ENCODE results near the gene MAGOH. TPM values are rescaled to one million over a fixed set of nuclear protein-coding genes. Genes with fewer than 3 reads are reported as not detected.

The MAGOH gene
- total and polyA plus RNA-seq, 4 donors = 16.4 to 32.5 (median 26.5) TPM

GRCh38 chr1:53275566-53275965, 37.2 kb upstream of the MAGOH start:
- Histone ChIP-seq H3K36me3 (ENCODE audit: control insufficient read depth in 4 of 4, insufficient read depth in 3 of 4, low read depth in 1 of 4, low read length in 3 of 4) (no peaks in the 10 kb centered on the region), H3K9me3 (ENCODE audit: control insufficient read depth in 4 of 4, low read length in 3 of 4) (no peaks in the 10 kb centered on the region), H3K27me3 (ENCODE audit: control insufficient read depth in 4 of 4, insufficient read depth in 4 of 4, low read length in 3 of 4) (no peaks in the 10 kb centered on the region), H3K27ac (ENCODE audit: low read depth in 1 of 2, low read length in 2 of 2) (no peak overlapping the region), H3K4me1 (ENCODE audit: control insufficient read depth in 4 of 4, insufficient read depth in 4 of 4, low read length in 3 of 4) (no peaks in the 10 kb centered on the region), H3K4me3 (ENCODE audit: low read depth in 1 of 3, low read length in 3 of 3) (no peak overlapping the region), H3K9ac (ENCODE audit: low read depth in 1 of 2, low read length in 2 of 2) (no peak overlapping the region)
- TF ChIP-seq, protein P1, sequence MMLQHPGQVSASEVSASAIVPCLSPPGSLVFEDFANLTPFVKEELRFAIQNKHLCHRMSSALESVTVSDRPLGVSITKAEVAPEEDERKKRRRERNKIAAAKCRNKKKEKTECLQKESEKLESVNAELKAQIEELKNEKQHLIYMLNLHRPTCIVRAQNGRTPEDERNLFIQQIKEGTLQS (IDR thresholded peaks at IDR 0.05) = no peak
- no peak for TF ChIP-seq GABPA (IDR thresholded peaks at IDR 0.05 in 1 of 2, conservative IDR thresholded peaks at IDR 0.05 in 1 of 2)
- TF ChIP-seq YY1 (IDR thresholded peaks at IDR 0.05) = no peak
- TF ChIP-seq, protein P2, sequence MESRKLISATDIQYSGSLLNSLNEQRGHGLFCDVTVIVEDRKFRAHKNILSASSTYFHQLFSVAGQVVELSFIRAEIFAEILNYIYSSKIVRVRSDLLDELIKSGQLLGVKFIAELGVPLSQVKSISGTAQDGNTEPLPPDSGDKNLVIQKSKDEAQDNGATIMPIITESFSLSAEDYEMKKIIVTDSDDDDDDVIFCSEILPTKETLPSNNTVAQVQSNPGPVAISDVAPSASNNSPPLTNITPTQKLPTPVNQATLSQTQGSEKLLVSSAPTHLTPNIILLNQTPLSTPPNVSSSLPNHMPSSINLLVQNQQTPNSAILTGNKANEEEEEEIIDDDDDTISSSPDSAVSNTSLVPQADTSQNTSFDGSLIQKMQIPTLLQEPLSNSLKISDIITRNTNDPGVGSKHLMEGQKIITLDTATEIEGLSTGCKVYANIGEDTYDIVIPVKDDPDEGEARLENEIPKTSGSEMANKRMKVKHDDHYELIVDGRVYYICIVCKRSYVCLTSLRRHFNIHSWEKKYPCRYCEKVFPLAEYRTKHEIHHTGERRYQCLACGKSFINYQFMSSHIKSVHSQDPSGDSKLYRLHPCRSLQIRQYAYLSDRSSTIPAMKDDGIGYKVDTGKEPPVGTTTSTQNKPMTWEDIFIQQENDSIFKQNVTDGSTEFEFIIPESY (IDR thresholded peaks at IDR 0.05) = no peak
- TF ChIP-seq RAD21 (IDR thresholded peaks at IDR 0.05) = no peak
- 85% methylated on average over 3 of the region's 3 CpGs for WGBS
- DNase-seq (ENCODE audit: low spot score) = no peak

DNA sequence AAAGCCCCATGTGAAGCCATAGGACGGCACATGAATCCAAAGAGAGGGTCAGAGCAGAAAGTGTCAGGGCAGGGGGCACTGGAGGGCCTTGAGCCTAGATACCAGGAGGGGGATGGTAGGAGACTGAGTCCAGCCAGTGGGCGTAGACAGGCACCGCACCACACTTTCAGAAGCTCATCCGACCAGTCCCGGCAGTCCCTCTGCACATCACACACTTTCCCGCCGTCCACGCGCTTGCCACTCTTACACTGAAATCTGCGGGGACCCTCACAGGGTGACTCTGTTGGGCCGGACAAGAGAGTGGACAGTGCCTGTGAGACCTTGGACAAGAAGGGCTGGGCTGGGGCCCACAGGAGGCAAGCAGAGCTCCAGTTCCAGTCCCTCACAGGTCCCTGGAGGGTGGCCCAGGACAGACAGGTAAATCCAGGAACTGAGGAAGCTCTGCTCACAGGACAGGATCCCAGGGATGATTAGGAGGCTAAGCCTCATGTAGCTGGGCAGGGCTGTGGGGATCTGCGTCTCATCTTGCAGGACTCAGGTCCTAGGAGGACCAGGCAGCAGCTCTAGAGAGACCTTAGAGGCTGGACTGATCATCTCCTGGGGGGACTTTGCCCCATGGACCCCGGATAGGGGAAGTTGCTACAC, 36.3 kb upstream of the MAGOH start:
- Histone ChIP-seq H3K36me3 (ENCODE audit: control insufficient read depth in 4 of 4, insufficient read depth in 3 of 4, low read depth in 1 of 4, low read length in 3 of 4) (no peaks in the 10 kb centered on the region), H3K27ac (ENCODE audit: low read depth in 1 of 2, low read length in 2 of 2) (no peak overlapping the region), H3K4me1 (ENCODE audit: control insufficient read depth in 4 of 4, insufficient read depth in 4 of 4, low read length in 3 of 4) (no peaks in the 10 kb centered on the region), H3K27me3 (ENCODE audit: control insufficient read depth in 4 of 4, insufficient read depth in 4 of 4, low read length in 3 of 4) (no peaks in the 10 kb centered on the region), H3K9me3 (ENCODE audit: control insufficient read depth in 4 of 4, low read length in 3 of 4) (no peaks in the 10 kb centered on the region), H3K4me3 (ENCODE audit: low read depth in 1 of 3, low read length in 3 of 3) (no peak overlapping the region), H3K9ac (ENCODE audit: low read depth in 1 of 2, low read length in 2 of 2) (no peak overlapping the region)
- DNase-seq (ENCODE audit: low spot score) = no peak
- WGBS = 92% methylated on average over 13 of the region's 13 CpGs
- TF ChIP-seq HNF4A (conservative IDR thresholded peaks at IDR 0.05) (no peak), TAF1 (conservative IDR thresholded peaks at IDR 0.05) (no peak), FOXA2 (IDR thresholded peaks at IDR 0.05) (no peak), CTCF (IDR thresholded peaks at IDR 0.05; ENCODE audit: low read depth, low read length, missing input control) (no peak), HNF4G (IDR thresholded peaks at IDR 0.05) (no peak), JUND (IDR thresholded peaks at IDR 0.05) (no peak), RXRA (IDR thresholded peaks at IDR 0.05) (no peak), YY1 (IDR thresholded peaks at IDR 0.05) (no peak), SP1 (IDR thresholded peaks at IDR 0.05) (no peak), RAD21 (IDR thresholded peaks at IDR 0.05) (no peak), FOXA1 (IDR thresholded peaks at IDR 0.05) (no peak), NR2F2 (IDR thresholded peaks at IDR 0.05) (no peak), GABPA (IDR thresholded peaks at IDR 0.05 in 1 of 2, conservative IDR thresholded peaks at IDR 0.05 in 1 of 2) (no peak)
- TF ChIP-seq, protein P2 (IDR thresholded peaks at IDR 0.05) = no peak
- TF ChIP-seq, protein P3, sequence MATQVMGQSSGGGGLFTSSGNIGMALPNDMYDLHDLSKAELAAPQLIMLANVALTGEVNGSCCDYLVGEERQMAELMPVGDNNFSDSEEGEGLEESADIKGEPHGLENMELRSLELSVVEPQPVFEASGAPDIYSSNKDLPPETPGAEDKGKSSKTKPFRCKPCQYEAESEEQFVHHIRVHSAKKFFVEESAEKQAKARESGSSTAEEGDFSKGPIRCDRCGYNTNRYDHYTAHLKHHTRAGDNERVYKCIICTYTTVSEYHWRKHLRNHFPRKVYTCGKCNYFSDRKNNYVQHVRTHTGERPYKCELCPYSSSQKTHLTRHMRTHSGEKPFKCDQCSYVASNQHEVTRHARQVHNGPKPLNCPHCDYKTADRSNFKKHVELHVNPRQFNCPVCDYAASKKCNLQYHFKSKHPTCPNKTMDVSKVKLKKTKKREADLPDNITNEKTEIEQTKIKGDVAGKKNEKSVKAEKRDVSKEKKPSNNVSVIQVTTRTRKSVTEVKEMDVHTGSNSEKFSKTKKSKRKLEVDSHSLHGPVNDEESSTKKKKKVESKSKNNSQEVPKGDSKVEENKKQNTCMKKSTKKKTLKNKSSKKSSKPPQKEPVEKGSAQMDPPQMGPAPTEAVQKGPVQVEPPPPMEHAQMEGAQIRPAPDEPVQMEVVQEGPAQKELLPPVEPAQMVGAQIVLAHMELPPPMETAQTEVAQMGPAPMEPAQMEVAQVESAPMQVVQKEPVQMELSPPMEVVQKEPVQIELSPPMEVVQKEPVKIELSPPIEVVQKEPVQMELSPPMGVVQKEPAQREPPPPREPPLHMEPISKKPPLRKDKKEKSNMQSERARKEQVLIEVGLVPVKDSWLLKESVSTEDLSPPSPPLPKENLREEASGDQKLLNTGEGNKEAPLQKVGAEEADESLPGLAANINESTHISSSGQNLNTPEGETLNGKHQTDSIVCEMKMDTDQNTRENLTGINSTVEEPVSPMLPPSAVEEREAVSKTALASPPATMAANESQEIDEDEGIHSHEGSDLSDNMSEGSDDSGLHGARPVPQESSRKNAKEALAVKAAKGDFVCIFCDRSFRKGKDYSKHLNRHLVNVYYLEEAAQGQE (IDR thresholded peaks at IDR 0.05) = no peak
- TF ChIP-seq, protein P4, sequence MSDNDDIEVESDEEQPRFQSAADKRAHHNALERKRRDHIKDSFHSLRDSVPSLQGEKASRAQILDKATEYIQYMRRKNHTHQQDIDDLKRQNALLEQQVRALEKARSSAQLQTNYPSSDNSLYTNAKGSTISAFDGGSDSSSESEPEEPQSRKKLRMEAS (IDR thresholded peaks at IDR 0.05) = no peak
- TF ChIP-seq, protein P1 (IDR thresholded peaks at IDR 0.05) = no peak
